ENCODE results near the gene FOXC1. TPM values are rescaled to one million over a fixed set of nuclear protein-coding genes. Genes with fewer than 3 reads are reported as not detected.

Gene FOXC1
- 9.8 TPM for total RNA-seq

DNA sequence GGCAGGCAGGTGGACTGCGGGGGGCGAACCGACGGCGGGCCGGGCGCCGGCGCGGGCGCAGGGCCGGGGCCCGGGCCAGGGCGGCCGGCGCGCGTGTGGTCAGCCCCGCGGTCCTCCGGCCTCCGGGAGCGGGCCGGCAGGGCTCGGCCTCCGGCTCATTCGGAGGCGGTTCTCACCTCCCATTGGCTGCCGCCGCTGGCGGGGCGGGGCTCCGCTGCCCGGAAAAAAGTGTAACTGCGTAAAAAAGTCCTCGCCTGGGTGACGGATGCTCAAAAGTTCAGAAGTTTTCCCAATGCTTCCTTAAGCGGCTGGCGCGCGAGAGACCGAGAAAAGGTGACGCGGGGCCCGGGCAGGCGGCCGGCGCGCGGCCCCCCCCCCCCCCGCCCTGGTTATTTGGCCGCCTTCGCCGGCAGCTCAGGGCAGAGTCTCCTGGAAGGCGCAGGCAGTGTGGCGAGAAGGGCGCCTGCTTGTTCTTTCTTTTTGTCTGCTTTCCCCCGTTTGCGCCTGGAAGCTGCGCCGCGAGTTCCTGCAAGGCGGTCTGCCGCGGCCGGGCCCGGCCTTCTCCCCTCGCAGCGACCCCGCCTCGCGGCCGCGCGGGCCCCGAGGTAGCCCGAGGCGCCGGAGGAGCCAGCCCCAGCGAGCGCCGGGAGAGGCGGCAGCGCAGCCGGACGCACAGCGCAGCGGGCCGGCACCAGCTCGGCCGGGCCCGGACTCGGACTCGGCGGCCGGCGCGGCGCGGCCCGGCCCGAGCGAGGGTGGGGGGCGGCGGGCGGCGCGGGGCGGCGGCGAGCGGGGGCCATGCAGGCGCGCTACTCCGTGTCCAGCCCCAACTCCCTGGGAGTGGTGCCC is at the start of gene FOXC1:
TSS of gene FOXC1 (plus strand) at position 268 of the 849 bp plus-strand sequence. CDS start at position 799, 531 bp downstream.
- Histone ChIP-seq H3K9me3 (no peaks in the 10 kb centered on the region), H3K4me3 (peak within 1 kb of the TSS; percentile 59 to 72), H3K27ac (peak within 1 kb of the TSS; percentile 79), H3K27me3 (peaks cover 39% of the 10 kb centered on the region), H3K36me3 (no peaks in the 10 kb centered on the region), H3K4me1 (peaks cover 56% of the 10 kb centered on the region)
- peak; percentile 54 to 61 for TF ChIP-seq POLR2AphosphoS5 (IDR thresholded peaks at IDR 0.05; ENCODE audit: insufficient read depth in 1 of 2, low read depth in 1 of 2)
- TF ChIP-seq POLR2A (IDR thresholded peaks at IDR 0.05): no peak
- DNase-seq (ENCODE audit: extremely low spot score in 2 of 2): no peak
- intact Hi-C loops (cut with DNase I): loop anchor here (5.0 to 10.0 kb wide), 7 partner anchors 77 to 1157 kb away; partner anchors contain the start of gene WRNIP1

DNA sequence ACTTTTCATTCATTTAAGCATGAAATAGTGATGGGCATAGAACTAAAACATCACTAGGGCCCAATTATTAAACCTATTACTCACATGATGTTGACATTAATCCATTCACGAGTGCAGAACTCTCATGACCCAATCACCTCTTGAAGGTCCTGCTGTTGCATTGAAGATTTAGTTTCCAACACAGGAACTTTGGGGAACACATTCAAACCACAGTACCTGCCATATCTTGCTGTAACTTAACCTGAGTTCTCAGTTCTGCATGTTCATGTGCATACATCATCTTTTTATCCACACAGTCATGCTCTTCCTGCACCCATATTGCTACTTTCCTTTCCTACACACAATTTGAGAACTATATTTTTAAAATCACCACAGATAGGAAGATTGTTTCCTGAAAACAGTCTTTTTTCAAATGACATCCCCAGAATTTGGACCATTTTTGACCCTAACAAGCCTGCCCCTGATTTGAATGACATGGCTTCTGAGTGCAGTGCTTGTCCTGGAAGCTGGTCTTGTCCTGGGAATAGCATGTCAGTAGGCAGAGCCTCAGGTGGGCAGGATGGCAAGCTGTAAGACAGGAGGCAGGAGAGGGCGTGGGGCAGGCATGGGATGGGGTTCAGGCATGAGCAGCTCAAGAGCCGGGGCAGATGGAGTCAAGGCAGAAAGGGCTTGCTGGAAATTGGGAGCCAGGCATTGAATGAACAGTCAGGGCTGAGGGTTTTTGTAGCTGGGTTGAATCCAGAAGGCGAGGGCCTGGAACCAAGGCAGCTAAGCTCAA is 49.2 kb upstream of the FOXC1 start:
- DNase-seq (ENCODE audit: extremely low spot score in 2 of 2): peak in 1 of 2 donors; percentile 71
- intact Hi-C loops (cut with DNase I): no loop called here
- H3K27ac ChIP-seq: no peak overlapping the region
- TF ChIP-seq, protein P1, sequence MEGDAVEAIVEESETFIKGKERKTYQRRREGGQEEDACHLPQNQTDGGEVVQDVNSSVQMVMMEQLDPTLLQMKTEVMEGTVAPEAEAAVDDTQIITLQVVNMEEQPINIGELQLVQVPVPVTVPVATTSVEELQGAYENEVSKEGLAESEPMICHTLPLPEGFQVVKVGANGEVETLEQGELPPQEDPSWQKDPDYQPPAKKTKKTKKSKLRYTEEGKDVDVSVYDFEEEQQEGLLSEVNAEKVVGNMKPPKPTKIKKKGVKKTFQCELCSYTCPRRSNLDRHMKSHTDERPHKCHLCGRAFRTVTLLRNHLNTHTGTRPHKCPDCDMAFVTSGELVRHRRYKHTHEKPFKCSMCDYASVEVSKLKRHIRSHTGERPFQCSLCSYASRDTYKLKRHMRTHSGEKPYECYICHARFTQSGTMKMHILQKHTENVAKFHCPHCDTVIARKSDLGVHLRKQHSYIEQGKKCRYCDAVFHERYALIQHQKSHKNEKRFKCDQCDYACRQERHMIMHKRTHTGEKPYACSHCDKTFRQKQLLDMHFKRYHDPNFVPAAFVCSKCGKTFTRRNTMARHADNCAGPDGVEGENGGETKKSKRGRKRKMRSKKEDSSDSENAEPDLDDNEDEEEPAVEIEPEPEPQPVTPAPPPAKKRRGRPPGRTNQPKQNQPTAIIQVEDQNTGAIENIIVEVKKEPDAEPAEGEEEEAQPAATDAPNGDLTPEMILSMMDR (IDR thresholded peaks at IDR 0.05): no peak
- TF ChIP-seq POLR2A (IDR thresholded peaks at IDR 0.05) (no peak), POLR2AphosphoS5 (IDR thresholded peaks at IDR 0.05; ENCODE audit: insufficient read depth in 1 of 2, low read depth in 1 of 2) (no peak)
- H3K4me3 ChIP-seq: no peak overlapping the region
- no peaks in the 10 kb centered on the region for H3K9me3 ChIP-seq
- H3K4me1 ChIP-seq: no peaks in the 10 kb centered on the region
- H3K36me3 ChIP-seq: no peaks in the 10 kb centered on the region
- no peaks in the 10 kb centered on the region for H3K27me3 ChIP-seq

DNA sequence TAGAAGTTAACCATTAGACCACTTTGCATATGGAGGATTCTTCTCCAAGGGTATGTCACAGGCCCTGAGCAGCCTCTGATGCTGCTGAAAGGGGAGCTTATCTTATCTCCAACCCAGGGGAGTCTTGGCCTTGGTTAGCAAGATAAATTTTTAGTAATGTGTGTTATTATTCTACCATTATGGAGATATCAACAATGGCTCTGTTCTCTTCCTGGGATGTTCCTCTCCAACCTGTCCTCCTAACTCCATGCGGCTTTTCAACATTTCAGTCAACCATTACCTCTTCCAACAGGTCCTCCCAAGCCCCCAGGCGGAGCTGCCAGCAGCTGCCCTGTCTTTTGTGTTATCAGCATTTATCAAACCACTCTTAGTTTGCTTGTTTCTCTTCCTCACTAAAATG is 48.4 kb upstream of the FOXC1 start:
- H3K4me1 ChIP-seq: no peaks in the 10 kb centered on the region
- H3K4me3 ChIP-seq: no peak overlapping the region
- DNase-seq (ENCODE audit: extremely low spot score in 2 of 2): peak in 1 of 2 donors; percentile 56
- H3K27me3 ChIP-seq: no peaks in the 10 kb centered on the region
- TF ChIP-seq, protein P1 (IDR thresholded peaks at IDR 0.05): no peak
- TF ChIP-seq POLR2A (IDR thresholded peaks at IDR 0.05): no peak
- TF ChIP-seq POLR2AphosphoS5 (IDR thresholded peaks at IDR 0.05; ENCODE audit: insufficient read depth in 1 of 2, low read depth in 1 of 2): no peak
- intact Hi-C loops (cut with DNase I): no loop called here
- H3K9me3 ChIP-seq: no peaks in the 10 kb centered on the region
- H3K36me3 ChIP-seq: no peaks in the 10 kb centered on the region
- no peak overlapping the region for H3K27ac ChIP-seq

DNA sequence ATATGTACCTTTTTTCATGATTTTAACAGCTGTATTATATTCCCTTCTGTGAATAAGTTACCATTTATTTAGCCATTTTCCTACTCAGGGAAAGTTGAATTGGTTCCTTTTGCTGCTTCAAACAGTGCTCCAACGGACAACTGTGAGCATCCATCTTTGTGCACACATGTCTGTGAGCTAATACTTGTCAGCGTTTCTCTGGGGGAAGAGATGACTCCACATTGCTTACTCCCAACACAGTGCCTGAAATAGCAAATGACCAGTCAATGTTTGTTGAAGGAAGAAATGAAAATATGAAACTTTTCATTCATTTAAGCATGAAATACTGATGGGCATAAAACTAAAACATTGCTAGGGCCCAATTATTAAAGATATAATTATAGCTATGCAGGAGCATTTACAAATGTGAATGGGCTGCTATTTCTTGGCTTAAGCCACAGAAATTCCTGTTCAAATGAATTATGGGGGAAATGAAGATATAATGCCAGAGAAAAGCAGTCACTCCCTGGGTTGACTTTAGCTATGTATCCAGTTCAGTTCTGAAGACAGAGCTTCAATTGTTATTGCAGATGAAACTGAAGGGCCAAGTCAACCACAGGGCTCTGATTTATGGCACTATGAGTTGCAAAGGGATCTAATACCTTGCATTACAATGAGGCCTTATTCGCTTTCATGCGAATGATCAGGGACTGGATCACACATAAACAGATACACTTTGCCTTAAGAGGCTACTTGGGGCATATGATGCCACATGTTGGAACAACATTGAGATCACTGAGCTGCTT is 47.4 kb upstream of the FOXC1 start:
- TF ChIP-seq POLR2AphosphoS5 (IDR thresholded peaks at IDR 0.05; ENCODE audit: insufficient read depth in 1 of 2, low read depth in 1 of 2) (no peak), POLR2A (IDR thresholded peaks at IDR 0.05) (no peak)
- TF ChIP-seq, protein P1 (IDR thresholded peaks at IDR 0.05): no peak
- Histone ChIP-seq H3K27ac (no peak overlapping the region), H3K27me3 (no peaks in the 10 kb centered on the region), H3K4me1 (no peaks in the 10 kb centered on the region), H3K4me3 (no peak overlapping the region), H3K36me3 (no peaks in the 10 kb centered on the region), H3K9me3 (no peaks in the 10 kb centered on the region)
- no peak for DNase-seq (ENCODE audit: extremely low spot score in 2 of 2)
- intact Hi-C loops (cut with DNase I): no loop called here

DNA sequence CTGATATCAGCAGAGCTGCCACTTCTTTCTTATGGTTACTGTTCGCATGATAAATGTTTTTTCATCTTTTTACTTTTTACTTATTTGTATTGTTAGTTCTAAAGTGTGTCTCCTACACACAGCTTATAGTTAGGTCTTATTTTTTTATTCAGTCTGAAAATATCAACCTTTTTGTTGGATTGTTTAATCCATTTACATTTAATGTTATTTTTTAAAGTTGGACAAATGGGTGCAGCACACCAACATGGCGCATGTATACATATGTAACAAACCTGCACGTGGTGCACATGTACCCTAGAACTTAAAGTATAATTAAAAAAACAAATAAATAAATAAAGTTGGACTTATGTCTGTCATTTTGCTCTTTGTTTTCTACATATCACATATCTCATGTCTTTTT is 40.3 kb upstream of the FOXC1 start:
- intact Hi-C loops (cut with DNase I): no loop called here
- no peaks in the 10 kb centered on the region for H3K4me1 ChIP-seq
- no peak for DNase-seq (ENCODE audit: extremely low spot score in 2 of 2)
- H3K36me3 ChIP-seq: no peaks in the 10 kb centered on the region
- H3K27ac ChIP-seq: no peak overlapping the region
- no peak overlapping the region for H3K4me3 ChIP-seq
- H3K27me3 ChIP-seq: no peaks in the 10 kb centered on the region
- TF ChIP-seq POLR2A (IDR thresholded peaks at IDR 0.05): no peak
- TF ChIP-seq POLR2AphosphoS5 (IDR thresholded peaks at IDR 0.05; ENCODE audit: insufficient read depth in 1 of 2, low read depth in 1 of 2): no peak
- TF ChIP-seq, protein P1 (IDR thresholded peaks at IDR 0.05): no peak
- no peaks in the 10 kb centered on the region for H3K9me3 ChIP-seq

All from vagina (tissue), 2 donors.